Tibial nerve (tissue), 4 donors: ENCODE results near the gene NETO2. TPM values are rescaled to one million over a fixed set of nuclear protein-coding genes. Genes with fewer than 3 reads are reported as not detected.
"Not testable (repeated sequence)": the region's sequence is repeated elsewhere in the genome, so short reads cannot be mapped to it uniquely, and the experiment has no call there.

ENCODE experiments used
- DNase-seq, 2 donors: peaks; one replicate each; pipeline ENCODE4 v3.0.0-alpha.2; 2019; ENCODE audit warnings: low spot score in 2 of 2
- H3K27ac ChIP-seq, 4 donors: fragments of 200-600 bp; sonication (generic) in 3 of 4; one replicate each; pipeline ENCODE4 v1.5.1; 2017 to 2019; ENCODE audit warnings: mild to moderate bottlenecking in 1 of 4
- H3K27me3 ChIP-seq, 2 donors: fragments of 200-600 bp; sonication (generic) in 1 of 2; one replicate each; pipeline versions ENCODE4 v1.5.1 to v1.6.0; 2017 to 2019
- H3K36me3 ChIP-seq, 3 donors: fragments of 200-600 bp; sonication (generic); one replicate each; pipeline ENCODE4 v1.5.1; 2018 to 2019
- H3K4me1 ChIP-seq, 4 donors: fragments of 200-600 bp; sonication (generic) in 3 of 4; one replicate each; pipeline ENCODE4 v1.5.1; 2017 to 2019
- H3K4me3 ChIP-seq, 4 donors: fragments of 200-600 bp; sonication (generic) in 3 of 4; one replicate each; pipeline ENCODE4 v1.5.1; 2017 to 2019; ENCODE audit warnings: mild to moderate bottlenecking in 1 of 4, moderate library complexity in 1 of 4
- H3K9me3 ChIP-seq, 4 donors: fragments of 200-600 bp; sonication (generic) in 3 of 4; one replicate each; pipeline ENCODE4 v1.5.1; 2017 to 2019
- EP300 ChIP-seq, 2 donors: sonication (generic); formaldehyde crosslinking; IDR thresholded peaks; one replicate each; pipeline ENCODE4 v1.6.1; 2017; ENCODE audit warnings: antibody characterized with exemption in 2 of 2, mild to moderate bottlenecking in 1 of 2
- POLR2A ChIP-seq, 2 donors: fragments of 450-650 bp; IDR thresholded peaks; one replicate each; pipeline ENCODE4 v1.6.1; 2017; ENCODE audit warnings: antibody characterized with exemption in 2 of 2, mild to moderate bottlenecking in 2 of 2, moderate library complexity in 2 of 2
- WGBS, 2 donors: methylation state at CpG; one replicate each; pipeline ENCODE4 v1.1.5; 2018; 5-methylcytosine and 5-hydroxymethylcytosine counted together
- total RNA-seq, 4 donors: library from RNA; depleted of rRNA; stranded (reverse); fragments of >200 nt; gene quantifications; one replicate each; pipeline ENCODE4 v1.1.0, GENCODE V29; 2016
- TF ChIP-seq, protein P1 (sequence below), 5 experiments: fragments of 200-600 bp in 3 of 5; fragments of 450-650 bp in 2 of 5; sonication (generic) in 3 of 5; IDR thresholded peaks; one replicate each; pipeline ENCODE4 v1.5.1; 2016 to 2019; ENCODE audit warnings: antibody characterized with exemption in 5 of 5, mild to moderate bottlenecking in 3 of 5, moderate library complexity in 2 of 5

Gene NETO2
- total RNA-seq, 4 donors from 2014 or later = 0.63 to 3.3 (median 0.72) TPM

DNA sequence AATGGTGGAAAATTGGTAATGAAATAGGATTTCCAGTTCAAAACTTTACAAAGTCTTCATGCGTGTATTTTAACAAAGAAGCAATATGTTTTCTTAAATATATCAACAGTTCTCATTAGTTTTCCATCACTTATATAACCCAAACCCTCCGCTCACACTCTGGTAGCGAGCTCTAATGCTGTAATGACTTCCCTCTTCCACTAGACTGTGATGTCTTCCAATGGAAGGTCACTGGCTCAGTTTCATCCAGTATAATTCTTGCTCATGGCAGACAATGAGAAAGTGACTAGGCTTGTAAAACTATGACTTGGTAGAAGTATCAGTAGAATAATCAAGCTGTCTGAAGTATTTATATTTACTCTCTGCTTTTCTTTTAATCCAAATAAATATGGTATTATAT is 32.8 kb downstream of the NETO2 start:
- H3K36me3 ChIP-seq = no peaks in the 10 kb centered on the region
- 95 to 96% methylated on average over 3 of the region's 3 CpGs for WGBS, 2 donors

DNA sequence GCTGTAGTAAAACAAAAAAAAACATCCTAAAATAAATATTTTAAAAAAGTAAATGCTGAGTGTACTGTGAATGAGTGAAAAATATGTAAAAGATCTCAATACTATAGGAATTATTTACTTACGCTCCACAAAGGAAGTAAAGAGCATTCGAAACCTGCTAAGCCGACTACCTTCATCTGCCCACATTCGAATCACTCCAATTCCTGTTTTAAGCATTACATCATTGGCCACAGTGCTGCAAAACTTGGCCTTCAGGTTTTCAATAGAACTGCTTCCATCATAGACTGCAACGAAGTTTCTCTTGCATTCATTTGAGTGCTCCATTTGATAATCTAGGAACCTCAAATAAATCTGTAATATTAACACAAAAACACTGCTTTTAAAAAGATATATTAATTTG is 34.4 kb downstream of the NETO2 start:
- Histone ChIP-seq H3K4me3 (no peak overlapping the region), H3K9me3 (no peaks in the 10 kb centered on the region), H3K4me1 (no peaks in the 10 kb centered on the region), H3K27me3 (no peaks in the 10 kb centered on the region), H3K27ac (no peak overlapping the region), H3K36me3 (no peaks in the 10 kb centered on the region)
- no peak for DNase-seq
- WGBS, 2 donors = 83 to 84% methylated on average over 5 of the region's 5 CpGs
- TF ChIP-seq POLR2A (IDR thresholded peaks at IDR 0.05) (no peak), EP300 (IDR thresholded peaks at IDR 0.05) (no peak)
- TF ChIP-seq, protein P1, sequence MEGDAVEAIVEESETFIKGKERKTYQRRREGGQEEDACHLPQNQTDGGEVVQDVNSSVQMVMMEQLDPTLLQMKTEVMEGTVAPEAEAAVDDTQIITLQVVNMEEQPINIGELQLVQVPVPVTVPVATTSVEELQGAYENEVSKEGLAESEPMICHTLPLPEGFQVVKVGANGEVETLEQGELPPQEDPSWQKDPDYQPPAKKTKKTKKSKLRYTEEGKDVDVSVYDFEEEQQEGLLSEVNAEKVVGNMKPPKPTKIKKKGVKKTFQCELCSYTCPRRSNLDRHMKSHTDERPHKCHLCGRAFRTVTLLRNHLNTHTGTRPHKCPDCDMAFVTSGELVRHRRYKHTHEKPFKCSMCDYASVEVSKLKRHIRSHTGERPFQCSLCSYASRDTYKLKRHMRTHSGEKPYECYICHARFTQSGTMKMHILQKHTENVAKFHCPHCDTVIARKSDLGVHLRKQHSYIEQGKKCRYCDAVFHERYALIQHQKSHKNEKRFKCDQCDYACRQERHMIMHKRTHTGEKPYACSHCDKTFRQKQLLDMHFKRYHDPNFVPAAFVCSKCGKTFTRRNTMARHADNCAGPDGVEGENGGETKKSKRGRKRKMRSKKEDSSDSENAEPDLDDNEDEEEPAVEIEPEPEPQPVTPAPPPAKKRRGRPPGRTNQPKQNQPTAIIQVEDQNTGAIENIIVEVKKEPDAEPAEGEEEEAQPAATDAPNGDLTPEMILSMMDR (IDR thresholded peaks at IDR 0.05) = no peak

More for the DNA sequence above, 32.8 kb downstream of the NETO2 start:
- Histone ChIP-seq H3K9me3 (no peaks in the 10 kb centered on the region), H3K27me3 (no peaks in the 10 kb centered on the region), H3K27ac (no peak overlapping the region), H3K4me1 (no peaks in the 10 kb centered on the region), H3K4me3 (no peak overlapping the region)
- no peak for DNase-seq
- TF ChIP-seq EP300 (IDR thresholded peaks at IDR 0.05) = no peak
- no peak for TF ChIP-seq POLR2A (IDR thresholded peaks at IDR 0.05)
- TF ChIP-seq, protein P1 (IDR thresholded peaks at IDR 0.05) = no peak

DNA sequence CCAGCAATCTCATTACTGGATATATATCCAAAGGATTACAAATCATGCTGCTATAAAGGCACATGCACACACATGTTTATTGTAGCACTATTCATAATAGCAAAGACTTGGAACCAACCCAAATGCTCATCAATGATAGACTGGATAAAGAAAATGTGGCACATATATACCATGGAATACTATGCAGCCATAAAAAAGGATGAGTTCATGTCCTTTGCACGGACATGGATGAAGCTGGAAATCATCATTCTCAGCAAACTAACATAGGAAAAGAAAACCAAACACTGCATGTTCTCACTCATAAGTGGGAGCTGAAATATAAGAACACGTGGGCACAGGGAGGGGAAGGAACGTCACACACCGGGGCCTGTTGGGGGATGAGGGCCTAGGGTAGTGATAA is 40.8 kb downstream of the NETO2 start:
- DNase-seq, H3K27ac ChIP-seq, H3K36me3 ChIP-seq, H3K9me3 ChIP-seq, H3K4me3 ChIP-seq, H3K27me3 ChIP-seq, H3K4me1 ChIP-seq: not testable (repeated sequence)
- 93 to 98% methylated on average over 4 of the region's 4 CpGs for WGBS, 2 donors

DNA sequence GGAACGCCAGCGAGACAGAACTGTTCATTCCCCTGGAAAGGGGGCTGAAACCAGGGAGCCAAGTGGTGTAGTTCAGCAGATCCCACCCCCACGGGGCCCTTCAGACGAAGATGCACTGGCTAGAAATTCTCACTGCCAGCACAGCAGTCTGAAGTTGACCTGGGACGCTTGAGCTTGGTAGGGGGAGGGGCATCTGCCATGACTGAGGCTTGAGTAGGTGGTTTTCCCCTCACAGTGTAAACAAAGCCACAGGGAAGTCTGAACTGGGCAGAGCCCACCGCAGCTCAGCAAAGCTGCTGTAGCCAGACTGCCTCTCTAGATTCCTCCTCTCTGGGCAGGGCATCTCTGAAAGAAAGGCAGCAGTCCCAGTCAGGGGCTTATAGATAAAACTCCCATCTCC is 46.6 kb downstream of the NETO2 start:
- H3K36me3 ChIP-seq, DNase-seq: not testable (repeated sequence)

DNA sequence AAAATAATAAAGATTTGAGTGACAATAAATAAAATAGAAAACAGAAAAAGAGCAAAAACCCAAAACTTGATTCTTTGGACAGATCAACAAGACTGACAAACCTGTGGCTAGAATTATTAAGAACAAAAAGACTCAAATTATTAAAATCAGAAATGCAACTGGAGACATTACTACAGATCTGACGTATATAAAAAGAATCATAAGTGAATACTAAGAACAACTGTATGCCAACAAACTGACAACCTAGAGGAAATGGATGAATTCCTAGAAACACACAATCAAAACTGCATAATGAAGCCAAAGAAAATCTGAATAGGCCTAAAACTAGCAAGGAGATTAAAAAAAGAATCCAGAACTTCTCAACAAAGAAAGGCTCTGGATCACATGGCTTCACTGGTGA is 47.4 kb downstream of the NETO2 start:
- Histone ChIP-seq H3K27ac (no peak overlapping the region), H3K36me3 (no peaks in the 10 kb centered on the region), H3K9me3 (no peaks in the 10 kb centered on the region), H3K4me1 (no peaks in the 10 kb centered on the region), H3K4me3 (no peak overlapping the region), H3K27me3 (no peaks in the 10 kb centered on the region)
- WGBS, 2 donors = 81 to 91% methylated on average over 1 of the region's 1 CpG
- TF ChIP-seq POLR2A (IDR thresholded peaks at IDR 0.05) (no peak), EP300 (IDR thresholded peaks at IDR 0.05) (no peak)
- TF ChIP-seq, protein P1 (IDR thresholded peaks at IDR 0.05) = no peak
- no peak for DNase-seq

More for the DNA sequence above, 46.6 kb downstream of the NETO2 start:
- WGBS, 2 donors = 72 to 88% methylated on average over 5 to 6 of the region's 6 CpGs
- not testable (repeated sequence) for H3K4me1 ChIP-seq, H3K27ac ChIP-seq, H3K9me3 ChIP-seq, H3K27me3 ChIP-seq, H3K4me3 ChIP-seq

DNA sequence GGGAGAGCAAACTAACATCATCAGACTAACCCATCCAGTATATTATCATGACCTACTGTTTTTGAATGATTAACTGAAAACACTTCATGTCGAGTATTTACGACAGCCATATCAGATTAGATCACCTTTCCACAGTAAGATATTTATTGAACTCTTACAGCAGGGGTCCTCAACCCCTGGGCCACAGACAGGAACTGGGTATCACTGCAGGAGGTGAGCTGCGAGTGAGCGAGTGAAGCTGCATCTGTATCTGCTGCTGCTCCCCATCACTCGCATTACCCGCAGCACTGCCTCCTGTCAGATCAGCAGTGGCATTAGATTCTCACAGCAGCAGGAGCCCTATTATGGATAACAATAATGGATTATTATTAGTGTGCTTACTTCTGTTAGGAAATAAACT is 59.5 kb downstream of the NETO2 start:
- Histone ChIP-seq H3K27me3 (no peaks in the 10 kb centered on the region), H3K4me3 (no peak overlapping the region), H3K9me3 (no peaks in the 10 kb centered on the region), H3K4me1 (no peaks in the 10 kb centered on the region), H3K27ac (no peak overlapping the region), H3K36me3 (no peaks in the 10 kb centered on the region)
- TF ChIP-seq, protein P1 (IDR thresholded peaks at IDR 0.05) = no peak
- no peak for TF ChIP-seq POLR2A (IDR thresholded peaks at IDR 0.05)
- no peak for TF ChIP-seq EP300 (IDR thresholded peaks at IDR 0.05)
- no peak for DNase-seq
- WGBS, 2 donors = 93 to 94% methylated on average over 6 of the region's 6 CpGs
